GM21381 (cell line): ENCODE results near the gene ZBED3.

Experiments used
- ATAC-seq: cut with Tn5 transposase; IDR thresholded peaks from one replicate; pipeline ENCODE4 v1.9.1; 2021; ENCODE audit warnings: mild to moderate bottlenecking, moderate library complexity; ENCODE audit not compliant: unreplicated experiment

ZBED3 gene

GRCh38 chr5:77077829-77078176, 9.3 kb downstream of the ZBED3 start:
- no peak for ATAC-seq

GRCh38 chr5:77076961-77077828, 9.9 kb downstream of the ZBED3 start:
- peak; percentile 86 for ATAC-seq

- no peak for ATAC-seq
Measured at GRCh38 chr5:77074745-77075144, 12.3 kb downstream of the ZBED3 start.

- no peak for ATAC-seq
Measured at GRCh38 chr5:77073667-77074066, 13.4 kb downstream of the ZBED3 start.

DNA sequence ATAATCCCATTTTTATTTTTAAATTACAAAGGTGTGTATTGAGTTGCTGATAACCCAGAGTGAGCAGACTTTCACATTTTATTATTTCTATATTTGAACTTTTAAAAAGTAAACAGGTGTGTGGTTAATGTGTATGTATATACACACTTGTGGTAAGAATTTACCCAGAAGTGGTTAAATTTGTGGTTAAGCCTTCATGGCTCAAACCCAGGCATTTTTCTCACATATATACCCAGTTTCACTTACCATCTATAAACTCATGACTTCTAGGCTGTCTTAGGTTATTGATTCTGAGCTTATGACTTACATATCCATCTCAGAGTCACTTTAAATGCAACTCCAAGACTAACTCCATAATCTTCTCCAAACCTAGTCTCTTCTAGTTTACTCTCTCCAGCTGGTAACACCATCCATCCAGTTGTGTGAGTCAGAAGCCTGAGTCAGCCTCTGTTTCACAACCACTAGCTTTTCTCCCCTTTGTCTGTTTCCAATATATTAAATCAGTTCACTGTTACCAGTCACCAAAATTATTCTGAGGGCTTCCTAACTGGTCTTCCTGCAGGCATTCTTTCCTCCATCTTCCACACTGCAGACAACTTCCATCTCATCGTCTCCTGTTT, 20.2 kb downstream of the ZBED3 start:
- peak; percentile 80 for ATAC-seq

DNA sequence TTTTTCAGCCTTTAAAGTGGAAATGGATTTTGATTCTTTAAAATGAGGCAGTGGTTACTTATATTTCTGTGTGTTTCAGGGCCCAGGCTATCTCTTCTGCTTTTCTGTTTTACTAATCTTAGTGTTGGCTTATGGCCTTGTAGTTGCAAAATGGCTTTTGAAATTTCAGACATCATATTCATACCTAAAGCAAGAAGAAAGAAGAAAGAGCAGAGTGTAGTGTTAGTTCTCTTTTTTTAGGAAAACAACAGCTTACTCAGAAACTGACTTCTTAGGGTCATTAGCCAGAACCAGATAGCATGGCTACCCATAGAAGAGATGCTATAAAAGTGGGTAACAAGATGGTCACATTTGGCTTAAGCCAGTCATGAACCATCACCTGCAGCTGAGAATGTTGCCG, 20.9 kb downstream of the ZBED3 start:
- peak; percentile 25 for ATAC-seq

- ATAC-seq: no peak
Measured at GRCh38 chr5:77065256-77065655, 21.8 kb downstream of the ZBED3 start.

GRCh38 chr5:77064040-77064439, 23.0 kb downstream of the ZBED3 start:
- ATAC-seq: no peak

- no peak for ATAC-seq
Measured at GRCh38 chr5:77046416-77047073, 40.5 kb downstream of the ZBED3 start.

DNA sequence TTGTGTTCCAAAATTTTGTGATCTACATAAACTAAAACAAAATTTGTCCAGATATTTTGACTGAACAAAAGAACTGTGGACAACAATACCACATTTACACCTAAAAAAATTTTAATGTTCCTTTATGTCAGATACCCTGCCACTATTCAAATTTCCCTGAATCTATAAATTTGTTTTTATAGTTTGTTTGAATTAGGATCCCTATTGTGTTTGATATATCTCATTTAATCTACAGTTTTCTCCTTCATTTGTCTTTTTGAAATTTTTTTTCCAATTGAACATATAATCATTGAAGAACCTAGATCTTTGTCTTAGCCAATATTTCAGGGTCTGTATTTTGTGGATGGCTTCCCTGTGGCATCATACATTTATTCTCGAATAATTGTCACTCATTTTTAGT, 51.1 kb downstream of the ZBED3 start:
- no peak for ATAC-seq

- ATAC-seq: no peak
Measured at GRCh38 chr5:77033338-77033737, 53.7 kb downstream of the ZBED3 start.

DNA sequence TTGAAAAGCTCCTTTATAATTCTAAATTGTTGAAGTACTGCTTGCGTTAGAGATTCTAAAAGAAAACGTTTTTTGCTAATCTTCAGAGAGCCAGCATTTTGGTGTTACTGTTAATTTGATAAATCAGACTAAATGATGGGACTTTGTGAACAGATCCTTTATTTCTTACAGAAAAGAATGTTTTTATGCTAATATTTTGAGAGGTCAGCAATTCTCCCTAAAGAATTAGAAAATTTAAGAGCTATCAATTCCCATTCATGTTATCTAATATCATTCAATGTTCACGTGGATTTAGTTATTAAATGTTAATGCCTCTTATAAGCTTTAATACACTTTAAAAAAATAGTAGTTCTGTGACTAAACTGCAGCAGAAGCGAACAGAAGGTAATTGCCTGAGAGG, 54.5 kb downstream of the ZBED3 start:
- no peak for ATAC-seq

DNA sequence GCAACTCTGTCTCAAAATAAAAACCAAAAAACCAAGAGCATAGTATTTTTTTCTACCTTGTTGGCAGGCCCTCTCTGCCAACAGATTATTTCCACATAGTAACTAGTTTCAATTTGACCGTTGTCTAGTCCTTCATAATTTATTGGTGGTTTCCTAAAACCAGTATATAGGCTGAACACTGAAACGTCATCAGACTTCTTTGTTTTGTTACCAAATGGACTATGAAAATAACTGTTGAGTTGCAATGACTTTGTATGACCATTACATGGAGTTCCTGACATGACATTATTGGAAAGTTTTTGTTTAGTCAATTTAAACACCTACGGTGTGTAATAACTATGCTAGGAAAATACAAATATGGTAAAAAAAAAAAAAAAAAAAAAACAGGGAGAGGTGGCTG, 55.2 kb downstream of the ZBED3 start:
- ATAC-seq: no peak

DNA sequence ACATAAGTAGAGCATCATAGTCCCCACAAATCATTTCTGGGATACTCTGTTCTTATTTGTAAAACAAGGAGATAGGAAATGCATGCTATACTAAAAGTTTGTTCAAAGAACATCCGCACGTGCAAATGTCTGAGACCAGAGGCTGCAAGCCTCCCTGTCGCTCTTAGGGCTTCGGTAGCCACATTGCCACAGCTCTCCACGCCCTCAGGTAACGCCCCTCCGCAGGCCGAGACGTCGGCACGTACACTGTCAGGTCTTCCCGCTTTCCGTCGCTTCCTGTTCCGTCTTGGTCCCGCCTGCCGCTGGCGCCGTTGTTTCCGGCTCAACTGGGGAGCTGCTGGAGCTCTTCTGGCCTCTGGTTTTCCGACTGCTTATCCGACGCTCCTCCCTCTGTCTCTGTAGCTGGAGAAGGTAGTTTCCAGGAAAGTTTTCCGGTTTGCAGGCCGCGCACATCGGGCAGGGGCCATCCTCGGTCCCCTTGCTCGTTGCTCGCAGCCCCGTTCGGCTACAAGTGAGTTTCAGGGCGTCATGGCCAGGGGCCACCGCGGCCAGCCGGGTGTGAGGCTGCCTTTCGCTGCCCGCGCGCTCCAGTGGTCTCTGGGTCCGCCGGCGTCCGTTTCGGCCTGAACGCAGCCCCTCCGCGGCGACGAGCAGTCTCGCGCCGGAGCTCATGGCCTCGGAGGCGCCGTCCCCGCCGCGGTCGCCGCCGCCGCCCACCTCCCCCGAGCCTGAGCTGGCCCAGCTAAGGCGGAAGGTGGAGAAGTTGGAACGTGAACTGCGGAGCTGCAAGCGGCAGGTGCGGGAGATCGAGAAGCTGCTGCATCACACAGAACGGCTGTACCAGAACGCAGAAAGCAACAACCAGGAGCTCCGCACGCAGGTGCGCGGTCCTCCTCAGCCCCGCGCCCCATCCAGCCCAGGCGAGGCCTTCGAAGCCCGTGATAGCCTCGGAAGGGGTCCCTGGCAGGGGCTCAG, 56.7 kb downstream of the ZBED3 start, which contains the start of gene AGGF1:
Gene AGGF1 (plus strand): TSS at position 308 of the 975 bp plus-strand sequence. CDS start 363 bp downstream, at position 671.
- peak; percentile 99 for ATAC-seq

DNA sequence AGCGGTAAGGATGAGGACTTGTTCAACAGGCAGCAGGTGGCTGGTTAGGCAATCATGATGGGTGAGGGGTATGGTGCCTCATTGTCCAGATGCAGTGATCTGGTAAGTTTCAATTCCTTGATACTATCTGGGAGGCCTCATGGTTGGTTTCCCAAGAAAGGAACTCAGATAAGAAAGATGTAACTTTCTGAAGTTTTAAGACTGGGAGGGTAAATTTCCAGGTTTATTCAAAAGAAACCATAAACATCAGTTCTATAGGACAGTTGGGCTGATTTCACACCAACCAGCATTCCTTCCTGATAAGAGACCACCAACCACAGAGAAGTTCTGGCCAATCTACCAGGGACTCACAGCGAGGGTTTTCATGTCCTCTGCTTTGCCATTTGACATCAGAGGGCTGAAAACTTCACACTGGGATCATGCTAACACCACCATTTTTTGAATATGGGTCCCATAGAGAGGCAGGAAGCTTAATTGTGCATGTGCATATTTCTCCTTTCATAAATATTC, 57.7 kb downstream of the ZBED3 start:
- ATAC-seq: no peak

DNA sequence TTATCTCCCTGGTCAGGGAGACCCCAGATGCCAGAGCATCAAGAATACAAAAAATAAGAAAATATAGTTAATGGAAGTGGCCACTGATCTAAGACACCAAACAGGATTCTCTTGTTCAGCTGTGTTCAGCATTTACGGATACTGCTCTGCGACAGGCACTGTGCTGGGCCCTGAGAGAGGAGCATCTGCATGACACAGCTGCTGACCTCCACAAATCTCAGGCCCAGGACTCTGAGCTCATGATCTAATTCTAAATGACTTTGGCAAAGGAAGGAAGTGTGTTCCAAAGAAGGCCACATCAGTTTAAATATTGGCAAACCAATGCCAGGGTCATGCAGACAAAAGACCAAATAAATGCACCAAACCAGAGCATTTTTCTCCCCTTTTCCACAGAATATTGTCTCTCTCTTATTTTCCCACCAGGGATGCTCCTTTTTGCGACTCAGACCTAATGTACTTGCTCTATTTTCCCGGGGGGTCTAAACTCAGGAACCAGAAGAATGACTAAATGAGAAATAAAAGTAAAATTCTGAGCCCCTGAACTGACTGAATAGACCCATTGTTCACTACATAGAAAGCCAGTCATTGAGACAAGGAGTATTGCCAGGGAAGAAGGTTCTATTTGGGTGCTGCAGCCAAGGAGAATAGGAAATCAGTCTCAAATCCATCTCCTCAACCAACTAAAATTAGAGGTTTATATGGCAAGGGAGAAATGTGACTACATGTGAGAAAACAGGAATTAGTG, 58.3 kb downstream of the ZBED3 start:
- no peak for ATAC-seq

DNA sequence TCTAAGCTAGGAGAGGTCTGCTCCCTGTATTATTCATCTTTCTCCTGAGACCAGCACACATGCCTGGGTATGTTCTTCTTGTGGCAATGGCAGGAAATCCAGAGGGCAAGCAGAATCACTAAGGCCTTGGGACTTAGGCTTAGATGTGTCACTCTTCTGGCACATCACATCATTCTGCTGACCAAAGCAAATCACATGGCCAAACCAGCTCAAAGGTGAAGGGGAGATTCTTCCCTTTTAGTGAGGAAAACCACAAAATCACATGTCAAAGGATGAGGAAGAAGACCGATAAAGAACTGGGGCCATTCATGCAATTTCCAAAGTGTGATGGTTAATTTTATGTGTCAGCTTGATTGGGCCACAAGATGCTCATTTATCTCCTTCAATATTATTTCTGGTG, 62.6 kb downstream of the ZBED3 start:
- no peak for ATAC-seq

DNA sequence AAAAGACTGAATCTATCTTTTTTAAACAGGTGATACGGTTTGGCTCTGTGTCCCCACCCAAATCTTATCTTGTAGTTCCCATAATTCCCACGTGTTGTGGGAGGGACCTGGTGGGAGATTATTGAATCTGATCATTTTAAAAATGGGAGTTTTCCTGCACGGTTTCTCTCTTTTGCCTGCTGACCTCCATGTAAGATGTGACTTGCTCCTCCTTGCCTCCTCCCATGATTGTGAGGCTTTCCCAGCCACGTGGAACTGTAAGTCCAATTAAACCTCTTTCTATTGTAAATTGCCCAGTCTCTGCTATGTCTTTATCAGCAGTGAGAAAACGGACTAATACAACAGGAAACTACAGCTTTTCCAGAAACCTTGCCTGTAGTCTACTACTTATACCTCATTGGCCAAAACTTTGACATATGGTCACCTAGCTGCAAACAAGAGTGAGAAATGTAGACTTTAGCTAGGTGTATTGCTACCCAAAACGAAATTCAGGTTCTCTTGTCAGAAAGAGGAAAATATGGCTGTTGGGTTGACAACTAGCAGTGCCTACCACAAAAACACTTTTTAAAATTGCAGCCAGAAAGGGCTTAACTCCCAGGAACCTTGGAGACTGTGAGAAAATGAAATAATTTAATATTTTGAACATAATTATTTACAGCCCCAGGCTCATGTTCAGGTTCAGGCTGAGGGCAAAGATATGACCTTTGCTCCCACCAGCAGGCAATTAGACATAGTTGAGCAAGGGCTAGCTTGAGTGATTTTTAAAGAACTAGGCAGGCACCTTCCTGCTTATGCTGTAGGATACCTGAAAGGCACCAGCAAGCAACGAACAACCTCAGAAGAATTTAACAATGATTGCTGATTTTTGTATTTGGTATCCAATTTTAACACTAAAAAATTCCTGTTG, 64.3 kb downstream of the ZBED3 start:
- no peak for ATAC-seq
